22Rv1 (cell line): ENCODE results near the gene GALNT18.

Experiments
- H3K27ac ChIP-seq: fragments of 450-650 bp; 2 replicates; pipeline ENCODE4 v1.5.1; 2017
- ZFX ChIP-seq: fragments of 450-650 bp; IDR thresholded peaks from 2 replicates; pipeline ENCODE4 v1.6.1; 2017; ENCODE audit warnings: antibody characterized with exemption, borderline replicate concordance
- TF ChIP-seq, protein P1 (sequence below): fragments of 450-650 bp; IDR thresholded peaks from 2 replicates; pipeline ENCODE4 v1.5.1; 2017; ENCODE audit warnings: mild to moderate bottlenecking

The GALNT18 gene

DNA sequence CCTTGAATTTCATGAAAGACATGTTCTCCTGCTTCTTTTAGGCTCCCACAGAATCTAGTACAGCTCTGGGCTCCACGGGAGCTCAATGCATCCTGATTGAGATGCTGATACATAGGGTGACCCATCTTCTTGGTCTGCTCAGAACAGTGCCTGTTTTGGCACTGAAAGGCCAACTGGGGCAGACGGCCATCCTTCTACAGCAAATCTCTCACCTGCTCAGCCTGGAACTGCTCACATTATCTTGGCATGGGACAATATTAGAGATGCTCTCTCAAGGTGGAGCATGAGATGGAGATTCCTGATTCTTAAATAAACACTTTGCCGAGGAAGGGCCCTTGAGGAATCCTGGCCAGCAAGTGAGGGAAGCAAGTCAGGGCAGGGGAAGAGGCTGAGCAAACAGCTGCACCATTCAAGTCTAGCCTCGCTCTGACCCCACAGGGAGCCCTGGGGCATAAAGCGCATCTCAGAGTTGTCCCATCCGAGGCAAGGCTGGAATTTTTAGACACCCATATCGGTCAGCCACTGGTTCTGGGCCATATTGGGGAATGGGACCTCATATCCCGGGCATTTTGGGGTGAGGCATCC, 210.3 kb downstream of the GALNT18 start:
- TF ChIP-seq, protein P1, sequence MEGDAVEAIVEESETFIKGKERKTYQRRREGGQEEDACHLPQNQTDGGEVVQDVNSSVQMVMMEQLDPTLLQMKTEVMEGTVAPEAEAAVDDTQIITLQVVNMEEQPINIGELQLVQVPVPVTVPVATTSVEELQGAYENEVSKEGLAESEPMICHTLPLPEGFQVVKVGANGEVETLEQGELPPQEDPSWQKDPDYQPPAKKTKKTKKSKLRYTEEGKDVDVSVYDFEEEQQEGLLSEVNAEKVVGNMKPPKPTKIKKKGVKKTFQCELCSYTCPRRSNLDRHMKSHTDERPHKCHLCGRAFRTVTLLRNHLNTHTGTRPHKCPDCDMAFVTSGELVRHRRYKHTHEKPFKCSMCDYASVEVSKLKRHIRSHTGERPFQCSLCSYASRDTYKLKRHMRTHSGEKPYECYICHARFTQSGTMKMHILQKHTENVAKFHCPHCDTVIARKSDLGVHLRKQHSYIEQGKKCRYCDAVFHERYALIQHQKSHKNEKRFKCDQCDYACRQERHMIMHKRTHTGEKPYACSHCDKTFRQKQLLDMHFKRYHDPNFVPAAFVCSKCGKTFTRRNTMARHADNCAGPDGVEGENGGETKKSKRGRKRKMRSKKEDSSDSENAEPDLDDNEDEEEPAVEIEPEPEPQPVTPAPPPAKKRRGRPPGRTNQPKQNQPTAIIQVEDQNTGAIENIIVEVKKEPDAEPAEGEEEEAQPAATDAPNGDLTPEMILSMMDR: no peak
- TF ChIP-seq ZFX: no peak
- no peak overlapping the region for H3K27ac ChIP-seq

DNA sequence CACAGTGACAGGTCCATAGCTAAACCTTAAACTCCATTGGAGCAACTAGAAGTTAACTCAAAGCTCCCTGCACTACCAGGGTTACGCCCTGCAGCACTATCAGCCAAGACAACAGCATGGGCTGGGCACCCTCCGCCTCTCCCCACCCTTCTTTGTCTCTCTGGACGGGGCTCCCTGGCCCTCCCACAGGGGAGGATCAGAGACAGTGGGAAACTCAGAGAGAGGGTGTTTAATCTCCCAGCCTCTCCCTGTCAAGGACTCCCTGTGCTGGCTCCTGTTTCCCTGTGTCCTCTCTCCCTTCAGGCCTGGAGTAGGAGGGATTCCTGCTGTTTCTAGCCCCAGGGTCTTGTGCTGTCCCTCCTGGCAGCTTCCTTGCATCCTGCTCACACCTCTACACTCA, 211.9 kb downstream of the GALNT18 start:
- no peak for TF ChIP-seq ZFX
- TF ChIP-seq, protein P1: no peak
- H3K27ac ChIP-seq: no peak overlapping the region

DNA sequence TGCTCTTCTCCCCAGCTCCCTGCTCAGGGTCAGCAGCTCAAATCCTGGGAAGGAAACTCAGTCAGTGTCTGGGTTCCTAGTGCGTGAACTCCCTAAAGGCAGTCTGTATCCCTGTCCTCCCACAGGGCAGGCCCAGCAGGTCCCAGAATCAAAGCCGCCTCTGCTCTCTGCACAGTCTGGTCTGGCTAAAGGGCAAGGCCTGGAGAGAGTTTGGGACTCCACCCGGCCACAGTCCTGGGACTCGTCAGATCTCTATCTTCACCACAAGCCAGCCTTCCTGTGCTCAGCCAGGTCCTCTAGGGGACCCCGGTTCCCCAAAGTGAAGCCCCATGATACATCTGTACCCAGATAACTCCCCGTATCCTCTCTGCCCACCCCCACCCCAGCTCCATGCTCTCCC, 212.6 kb downstream of the GALNT18 start:
- H3K27ac ChIP-seq: no peak overlapping the region
- TF ChIP-seq ZFX: no peak
- TF ChIP-seq, protein P1: no peak

DNA sequence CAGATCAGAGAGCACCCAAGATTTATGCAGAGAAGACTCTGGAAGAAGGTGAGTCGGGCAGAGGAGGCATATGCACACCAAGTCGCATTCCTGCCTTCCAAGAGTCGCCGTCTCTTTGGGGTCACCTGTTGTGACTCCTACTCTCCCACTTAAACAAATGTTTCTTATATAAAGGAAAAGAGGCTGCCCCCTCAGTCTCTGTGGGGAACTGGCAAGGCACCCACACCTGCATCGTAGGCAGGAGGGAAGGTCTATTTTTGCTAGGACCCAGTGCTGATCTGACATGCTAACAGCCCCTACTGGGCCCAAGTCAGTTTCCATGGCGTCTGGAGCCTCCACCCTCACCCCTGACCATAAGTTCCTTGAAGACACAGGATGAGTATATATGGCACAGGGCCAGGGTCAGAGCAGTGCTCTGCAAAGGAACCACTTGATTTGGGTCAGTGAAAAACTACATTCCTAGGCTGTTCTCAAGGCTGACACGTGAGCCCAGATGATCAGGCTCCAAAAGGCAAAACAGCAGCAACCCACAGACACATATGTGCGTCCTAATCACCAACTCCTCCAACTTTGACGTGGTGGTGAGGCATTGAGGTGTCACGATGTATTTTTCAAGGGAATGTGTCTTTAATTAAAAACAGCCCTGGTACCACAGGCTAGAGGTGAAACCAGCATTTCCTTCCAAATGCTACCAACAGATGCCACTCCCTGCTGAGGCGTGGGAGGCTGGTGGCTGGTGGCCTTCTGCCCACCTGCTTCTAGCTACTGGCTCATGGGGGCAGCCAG, 213.2 kb downstream of the GALNT18 start:
- TF ChIP-seq, protein P1: no peak
- TF ChIP-seq ZFX: no peak

DNA sequence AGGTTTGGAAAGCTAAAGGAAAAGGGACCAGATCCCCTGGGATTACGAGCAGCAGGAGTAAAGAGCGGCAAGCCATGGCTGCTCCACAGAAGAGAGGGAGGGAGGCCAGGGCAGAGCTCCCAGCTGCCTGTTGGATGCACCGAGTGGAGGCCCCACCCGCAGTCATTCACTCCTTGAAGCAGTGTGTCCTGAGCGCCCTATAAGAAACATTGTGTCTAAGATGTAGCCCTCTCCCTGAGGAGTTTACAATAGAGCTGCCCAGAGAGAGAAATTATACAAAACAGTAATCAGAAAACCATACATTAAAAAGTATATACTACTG, 214.1 kb downstream of the GALNT18 start:
- TF ChIP-seq ZFX: no peak
- no peak overlapping the region for H3K27ac ChIP-seq

More for the DNA sequence above, 213.2 kb downstream of the GALNT18 start:
- no peak overlapping the region for H3K27ac ChIP-seq

DNA sequence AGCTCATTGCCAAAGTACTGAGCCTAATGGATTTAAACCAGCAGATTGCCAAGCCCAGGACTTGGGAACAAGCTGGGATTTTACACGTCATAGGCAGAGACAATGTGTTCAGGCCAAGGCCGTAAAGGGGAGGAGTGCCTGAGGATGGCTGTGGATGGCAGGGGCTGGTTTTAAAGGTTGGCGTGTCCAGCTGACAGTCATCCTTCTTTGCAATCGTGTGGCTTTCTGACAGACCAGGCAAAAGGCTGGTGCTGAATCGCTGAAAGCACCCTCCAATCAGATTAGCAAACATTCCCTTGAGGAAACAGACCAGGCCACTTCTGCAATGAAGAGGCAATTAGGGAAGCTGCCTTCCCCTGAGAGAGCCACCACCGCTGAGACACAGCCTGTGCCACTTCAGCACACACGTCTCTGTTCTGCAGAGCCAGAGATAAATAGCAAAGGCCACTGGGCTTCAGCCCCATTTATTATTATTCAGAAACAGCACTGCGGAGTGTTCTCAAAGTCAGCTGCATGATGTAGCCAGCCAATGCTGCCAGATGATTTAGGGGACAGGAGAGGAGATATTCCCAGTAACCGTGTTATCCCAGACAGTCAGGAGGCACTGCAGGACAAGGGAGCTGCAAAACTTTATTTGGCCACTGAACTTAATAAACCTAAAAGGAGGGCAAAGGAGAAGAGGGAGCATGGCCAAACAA, 214.6 kb downstream of the GALNT18 start:
- TF ChIP-seq, protein P1: no peak
- no peak for TF ChIP-seq ZFX
- H3K27ac ChIP-seq: no peak overlapping the region

DNA sequence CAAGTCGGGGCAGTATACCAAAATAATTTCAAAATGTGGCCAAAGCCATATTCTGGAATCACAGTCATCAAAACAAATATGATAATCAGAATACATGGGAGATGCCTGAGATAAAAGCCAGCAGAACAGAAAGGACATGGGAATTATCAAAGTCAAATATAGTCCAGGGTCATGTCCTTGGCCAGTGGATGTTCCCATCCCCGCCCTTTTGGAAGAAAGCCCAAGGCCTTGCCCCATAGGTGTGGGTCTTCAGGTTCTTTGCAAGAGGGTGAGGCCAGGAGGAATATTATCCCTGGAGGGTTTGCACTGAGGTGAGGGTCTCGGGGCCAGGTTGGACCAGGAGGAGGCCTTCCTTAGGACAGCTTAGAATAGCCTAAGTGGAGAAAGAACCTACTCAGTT, 215.2 kb downstream of the GALNT18 start:
- no peak for TF ChIP-seq ZFX
- TF ChIP-seq, protein P1: no peak
- no peak overlapping the region for H3K27ac ChIP-seq
